Neural progenitor cell (in vitro differentiated cells): Measurements from ENCODE around the gene SND1. TPM values are rescaled to one million over a fixed set of nuclear protein-coding genes. Genes with fewer than 3 reads are reported as not detected.

Experiments
- DNase-seq: peaks from one replicate; pipeline ENCODE4 v3.0.0-alpha.2; 2016; ENCODE audit warnings: low spot score
- H2AFZ ChIP-seq: fragments of 200-600 bp; sonication (generic); replicated peaks from 2 replicates; pipeline ENCODE4 v1.6.1; 2016; ENCODE audit warnings: antibody characterized with exemption
- H3F3A ChIP-seq: fragments of 200-600 bp; sonication (generic); 2 replicates; pipeline ENCODE4 v1.6.1; 2016; ENCODE audit warnings: antibody characterized with exemption, low read depth
- H3K27ac ChIP-seq: fragments of 200-600 bp; sonication (generic); 2 replicates; pipeline ENCODE4 v1.5.1; 2016; ENCODE audit warnings: mild to moderate bottlenecking
- H3K27me3 ChIP-seq: fragments of 200-600 bp; sonication (generic); 2 replicates; pipeline ENCODE4 v1.6.1; 2016; ENCODE audit warnings: mild to moderate bottlenecking, moderate library complexity
- H3K36me3 ChIP-seq: fragments of 200-600 bp; sonication (generic); 2 replicates; pipeline ENCODE4 v1.5.1; 2016
- H3K4me1 ChIP-seq: fragments of 200-600 bp; sonication (generic); 2 replicates; pipeline ENCODE4 v1.6.1; 2016; ENCODE audit warnings: mixed run types
- H3K4me2 ChIP-seq: fragments of 200-600 bp; sonication (generic); 2 replicates; pipeline ENCODE4 v1.6.1; 2016
- H3K4me3 ChIP-seq: fragments of 200-600 bp; sonication (generic); 2 replicates; pipeline ENCODE4 v1.5.1; 2016
- H3K79me2 ChIP-seq: fragments of 200-600 bp; sonication (generic); 2 replicates; pipeline ENCODE4 v1.6.1; 2016; ENCODE audit warnings: low read depth
- H3K9ac ChIP-seq: fragments of 200-600 bp; sonication (generic); 2 replicates; pipeline ENCODE4 v1.6.1; 2016
- H3K9me3 ChIP-seq: fragments of 200-600 bp; sonication (generic); 2 replicates; pipeline ENCODE4 v1.5.1; 2016; ENCODE audit warnings: low read depth
- H4K20me1 ChIP-seq: fragments of 200-600 bp; sonication (generic); 2 replicates; pipeline ENCODE4 v1.6.1; 2016; ENCODE audit warnings: low read depth
- H3K27ac Mint-ChIP-seq: 3 replicates; pipeline ENCODE4 v1.8.0; 2021; ENCODE audit warnings: mixed read lengths
- H3K27me3 Mint-ChIP-seq: 2 replicates; pipeline ENCODE4 v1.8.0; 2022; ENCODE audit warnings: low read depth, mild to moderate bottlenecking, inconsistent platforms, moderate library complexity, mixed read lengths; ENCODE audit not compliant: insufficient read depth
- H3K36me3 Mint-ChIP-seq: 3 replicates; pipeline ENCODE4 v1.8.0; 2021; ENCODE audit warnings: mixed read lengths
- H3K4me1 Mint-ChIP-seq: 3 replicates; pipeline ENCODE4 v1.8.0; 2021; ENCODE audit warnings: mixed read lengths
- H3K4me3 Mint-ChIP-seq: 3 replicates; pipeline ENCODE4 v1.8.0; 2021; ENCODE audit warnings: mild to moderate bottlenecking, moderate library complexity, mixed read lengths
- H3K9me3 Mint-ChIP-seq: 3 replicates; pipeline ENCODE4 v1.8.0; 2020; ENCODE audit warnings: mixed read lengths
- CTCF ChIP-seq: fragments of 200-600 bp; sonication (generic); IDR thresholded peaks from 2 replicates; pipeline ENCODE4 v1.5.1; 2017; ENCODE audit warnings: antibody characterized with exemption, mild to moderate bottlenecking
- EZH2 ChIP-seq: fragments of 200-600 bp; sonication (generic); IDR thresholded peaks from 2 replicates; pipeline ENCODE4 v1.6.1; 2017; ENCODE audit warnings: antibody characterized with exemption, mild to moderate bottlenecking, moderate library complexity
- EZH2phosphoT487 ChIP-seq: fragments of 200-600 bp; sonication (generic); IDR thresholded peaks from 2 replicates; pipeline ENCODE4 v1.6.1; 2017; ENCODE audit warnings: antibody characterized with exemption
- total RNA-seq: library from RNA; depleted of rRNA; stranded (reverse); fragments of >200 nt; gene quantifications from 2 replicates; pipeline ENCODE4 v1.2.3, GENCODE V29; 2015; ENCODE audit warnings: low replicate concordance

Gene SND1
- total RNA-seq, 1 donor from 2014 or later, result 154 TPM

DNA sequence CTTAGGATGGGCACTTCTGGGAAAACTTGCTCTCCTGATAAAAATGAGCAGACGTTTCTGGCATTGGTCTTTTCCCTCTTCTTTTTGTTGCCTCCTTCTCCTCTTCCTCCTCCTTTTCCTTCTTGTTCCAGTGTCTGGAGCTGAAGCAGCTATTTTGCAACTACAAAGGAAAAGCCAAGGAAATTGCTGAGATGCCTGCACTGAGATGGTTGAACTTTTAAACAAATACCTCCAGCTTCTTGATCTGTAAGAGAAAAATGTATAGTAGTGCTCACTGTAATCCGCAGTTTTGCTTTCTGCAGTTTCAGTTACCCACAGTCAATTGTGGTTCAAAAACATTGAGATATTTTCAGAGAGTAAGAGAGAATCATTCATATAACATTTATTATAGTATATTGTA lies 7.5 kb upstream of the SND1 start:
- peaks cover 9% of the 10 kb centered on the region for H3K4me1 Mint-ChIP-seq
- Histone ChIP-seq H3K4me3 (no peak overlapping the region), H3K4me2 (no peak overlapping the region), H3F3A (peaks cover 8% of the 10 kb centered on the region), H3K4me1 (peaks cover 15% of the 10 kb centered on the region), H3K9ac (no peak overlapping the region), H3K27ac (no peak overlapping the region), H2AFZ (peak overlapping the region; percentile 75), H3K79me2 (no peaks in the 10 kb centered on the region), H3K36me3 (no peaks in the 10 kb centered on the region), H4K20me1 (no peaks in the 10 kb centered on the region), H3K27me3 (no peaks in the 10 kb centered on the region), H3K9me3 (no peaks in the 10 kb centered on the region)
- no peaks in the 10 kb centered on the region for H3K36me3 Mint-ChIP-seq
- H3K27me3 Mint-ChIP-seq, result no peaks in the 10 kb centered on the region
- DNase-seq, result no peak
- TF ChIP-seq CTCF (no peak), EZH2 (no peak), EZH2phosphoT487 (no peak)
- no peak overlapping the region for H3K27ac Mint-ChIP-seq
- no peak overlapping the region for H3K4me3 Mint-ChIP-seq
- H3K9me3 Mint-ChIP-seq, result no peaks in the 10 kb centered on the region

DNA sequence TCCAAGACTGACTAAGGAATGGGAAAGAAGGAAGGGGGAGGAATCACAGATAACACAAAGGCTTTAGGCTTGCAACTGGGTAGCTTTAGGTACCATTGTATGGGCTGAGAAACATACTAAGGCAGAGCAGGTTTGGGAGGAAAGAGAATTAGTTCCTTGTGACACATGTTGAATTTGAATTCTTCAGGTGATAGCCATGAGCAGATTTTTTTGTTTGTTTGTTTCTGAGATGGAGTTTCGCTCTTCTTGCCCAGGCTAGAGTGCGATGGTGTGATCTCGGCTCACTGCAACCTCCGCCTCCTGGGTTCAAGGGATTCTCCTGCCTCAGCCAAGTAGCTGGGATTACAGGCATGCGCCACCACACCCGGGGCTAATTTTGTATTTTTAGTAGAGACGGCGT lies 4.4 kb upstream of the SND1 start:
- Mint-ChIP-seq H3K4me3 (no peak overlapping the region), H3K36me3 (no peaks in the 10 kb centered on the region), H3K4me1 (peaks cover 6% of the 10 kb centered on the region), H3K27ac (no peak overlapping the region), H3K9me3 (no peaks in the 10 kb centered on the region), H3K27me3 (no peaks in the 10 kb centered on the region)
- H3K4me2 ChIP-seq, result no peak overlapping the region
- DNase-seq, result no peak
- H3K9me3 ChIP-seq, result no peaks in the 10 kb centered on the region
- H3K79me2 ChIP-seq, result peaks cover 5% of the 10 kb centered on the region
- TF ChIP-seq EZH2 (no peak), EZH2phosphoT487 (no peak), CTCF (no peak)
- H3K4me1 ChIP-seq, result peaks cover 7% of the 10 kb centered on the region
- no peak overlapping the region for H3K4me3 ChIP-seq
- peaks cover 4% of the 10 kb centered on the region for H4K20me1 ChIP-seq
- peaks cover 12% of the 10 kb centered on the region for H3F3A ChIP-seq
- no peaks in the 10 kb centered on the region for H3K36me3 ChIP-seq
- no peak overlapping the region for H3K9ac ChIP-seq
- no peak overlapping the region for H2AFZ ChIP-seq
- H3K27me3 ChIP-seq, result no peaks in the 10 kb centered on the region
- H3K27ac ChIP-seq, result no peak overlapping the region

- H3K9me3 ChIP-seq, result no peaks in the 10 kb centered on the region
- Mint-ChIP-seq H3K27me3 (no peaks in the 10 kb centered on the region), H3K4me1 (peaks cover 18% of the 10 kb centered on the region), H3K27ac (no peak overlapping the region), H3K36me3 (no peaks in the 10 kb centered on the region), H3K9me3 (no peaks in the 10 kb centered on the region), H3K4me3 (no peak overlapping the region)
- TF ChIP-seq EZH2phosphoT487, result no peak
- no peak for TF ChIP-seq CTCF
- no peak for TF ChIP-seq EZH2
- DNase-seq, result no peak
- H2AFZ ChIP-seq, result no peak overlapping the region
- H3K4me1 ChIP-seq, result peaks cover 17% of the 10 kb centered on the region
- H3K4me2 ChIP-seq, result no peak overlapping the region
- no peaks in the 10 kb centered on the region for H3K36me3 ChIP-seq
- peaks cover 19% of the 10 kb centered on the region for H3K79me2 ChIP-seq
- H3F3A ChIP-seq, result peaks cover 15% of the 10 kb centered on the region
- peaks cover 18% of the 10 kb centered on the region for H4K20me1 ChIP-seq
- H3K4me3 ChIP-seq, result no peak overlapping the region
- no peaks in the 10 kb centered on the region for H3K27me3 ChIP-seq
- H3K9ac ChIP-seq, result no peak overlapping the region
- no peak overlapping the region for H3K27ac ChIP-seq
Observed at GRCh38 chr7:127648986-127649385, 3.0 kb upstream of the SND1 start.
